ENCODE measurements around the gene MKRN3.
"Not testable (repeated sequence)": the region's sequence is repeated elsewhere in the genome, so short reads cannot be mapped to it uniquely, and the experiment has no call there.

The MKRN3 gene

DNA sequence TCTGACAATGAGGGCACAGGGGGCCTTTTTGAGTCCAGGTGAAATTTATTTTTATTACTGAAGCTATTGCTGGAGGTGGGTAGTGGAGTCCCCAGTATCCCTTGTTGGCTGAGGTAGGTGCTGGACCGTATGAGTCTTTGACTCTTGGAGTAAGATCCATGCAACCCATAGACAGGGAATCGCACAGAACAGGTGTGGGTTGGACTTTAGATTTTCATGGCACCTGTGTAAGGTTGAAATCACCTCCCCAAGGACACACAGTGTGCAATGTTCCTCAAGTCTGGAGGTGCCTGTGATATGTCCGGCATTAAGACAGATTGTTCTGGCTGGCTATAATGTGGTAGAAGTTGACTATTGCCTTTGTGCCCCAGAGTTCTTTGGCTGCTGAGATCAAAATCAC, 23.5 kb downstream of the MKRN3 start:
- DNase-seq: no peak

DNA sequence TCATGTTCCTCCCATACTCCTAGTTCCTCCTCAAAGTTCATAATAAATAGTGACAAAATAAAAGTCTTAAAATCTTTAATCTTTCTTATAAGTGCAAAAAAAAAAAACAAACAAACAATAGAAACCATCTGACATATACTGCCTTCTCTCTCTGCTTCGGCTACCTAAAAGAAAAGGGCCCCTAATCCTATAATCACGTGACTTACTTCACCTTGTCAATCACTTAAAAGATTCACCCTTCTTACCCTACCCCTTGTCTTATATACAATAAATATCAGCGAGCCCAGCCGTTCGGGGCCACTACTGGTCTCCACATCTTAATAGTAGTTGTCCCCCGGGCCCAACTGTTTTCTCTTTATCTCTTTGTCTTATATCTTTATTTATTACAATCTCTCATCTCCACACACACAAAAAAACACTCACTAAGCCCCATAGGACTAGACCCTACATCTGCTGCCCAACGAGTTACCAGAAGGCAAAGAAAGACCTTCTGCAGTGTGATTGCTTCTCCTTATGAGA, 28.8 kb downstream of the MKRN3 start:
- DNase-seq: no peak

GRCh38 chr15:23595368-23595767, 29.9 kb downstream of the MKRN3 start:
- DNase-seq: no peak

- no peak for DNase-seq
Measured at GRCh38 chr15:23596736-23597135, 31.3 kb downstream of the MKRN3 start.

GRCh38 chr15:23597278-23597677, 31.8 kb downstream of the MKRN3 start:
- not testable (repeated sequence) for DNase-seq

DNA sequence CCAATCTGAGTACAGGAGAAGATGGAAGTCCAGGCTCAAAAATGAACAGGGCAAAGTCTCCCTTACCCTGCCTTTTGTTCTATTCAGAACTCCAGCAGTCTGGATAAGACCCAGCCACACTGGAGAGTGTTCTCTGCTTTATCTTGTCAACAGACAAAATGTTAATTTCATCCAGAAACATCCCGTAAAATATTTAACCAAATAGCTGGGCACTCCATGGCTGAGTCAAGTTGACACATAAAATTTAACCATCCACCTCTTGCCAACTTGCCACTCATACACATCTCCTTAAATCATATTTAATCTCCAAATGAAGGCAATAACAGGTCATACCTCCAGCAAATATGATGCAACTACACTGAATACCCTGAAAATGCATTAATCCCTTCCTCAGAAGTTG, 33.6 kb downstream of the MKRN3 start:
- DNase-seq: no peak

- no peak for DNase-seq
Measured at GRCh38 chr15:23602124-23602523, 36.6 kb downstream of the MKRN3 start.

GRCh38 chr15:23606226-23606625, 40.8 kb downstream of the MKRN3 start:
- no peak for DNase-seq

DNA sequence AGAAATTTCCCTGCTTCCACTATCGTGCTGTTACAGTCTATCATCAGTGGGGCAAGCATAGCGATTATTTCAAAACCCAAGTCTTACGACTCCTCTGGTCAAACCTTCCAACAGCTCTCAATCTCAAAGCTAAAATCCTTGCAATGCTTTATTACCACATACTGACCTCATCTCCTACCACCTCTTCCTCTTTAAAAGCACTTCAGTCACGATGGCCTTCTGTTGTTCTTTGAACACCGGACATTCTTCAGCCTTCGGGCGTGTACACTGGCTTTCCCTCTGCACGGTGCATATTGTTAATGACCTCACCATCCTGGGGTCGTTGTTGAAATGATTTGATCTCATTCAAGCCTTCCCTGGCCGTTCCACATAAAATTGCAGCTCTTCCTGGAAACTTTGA, 51.1 kb downstream of the MKRN3 start:
- DNase-seq: no peak

Data from NCI-H526 treated with DMSO at 0.1 percent for 48 hours (cell line).